WERI-Rb-1 (cell line): ENCODE data around the gene DISP1.

Experiments
- DNase-seq: peaks from one replicate; pipeline ENCODE4 v3.0.0-alpha.2; 2020
- H3K27ac ChIP-seq: fragments of 250-450 bp; sonication (Bioruptor Pico); 2 replicates; pipeline ENCODE4 v1.5.1; 2020; ENCODE audit warnings: mild to moderate bottlenecking, moderate library complexity
- H3K27me3 ChIP-seq: fragments of 250-450 bp; sonication (Bioruptor Pico); 2 replicates; pipeline ENCODE4 v1.5.1; 2021; ENCODE audit warnings: mild to moderate bottlenecking, low read depth, moderate library complexity; ENCODE audit not compliant: insufficient read depth, severe bottlenecking
- H3K36me3 ChIP-seq: fragments of 250-450 bp; sonication (Bioruptor Pico); 2 replicates; pipeline ENCODE4 v1.5.1; 2020; ENCODE audit warnings: mild to moderate bottlenecking, moderate library complexity
- H3K4me3 ChIP-seq: 2 replicates; pipeline ENCODE4 v1.5.1; 2011; ENCODE audit warnings: low read depth, mild to moderate bottlenecking, control low read depth, low read length
- H3K9me3 ChIP-seq: fragments of 250-450 bp; sonication (Bioruptor Pico); 2 replicates; pipeline ENCODE4 v1.5.1; 2021; ENCODE audit warnings: mild to moderate bottlenecking, moderate library complexity; ENCODE audit not compliant: severe bottlenecking
- TF ChIP-seq, protein P1 (sequence below): IDR thresholded peaks from 2 replicates; pipeline ENCODE4 v1.5.1; 2011; ENCODE audit warnings: low read depth, mild to moderate bottlenecking, control low read depth, inconsistent platforms, low read length

Gene DISP1, protein sequence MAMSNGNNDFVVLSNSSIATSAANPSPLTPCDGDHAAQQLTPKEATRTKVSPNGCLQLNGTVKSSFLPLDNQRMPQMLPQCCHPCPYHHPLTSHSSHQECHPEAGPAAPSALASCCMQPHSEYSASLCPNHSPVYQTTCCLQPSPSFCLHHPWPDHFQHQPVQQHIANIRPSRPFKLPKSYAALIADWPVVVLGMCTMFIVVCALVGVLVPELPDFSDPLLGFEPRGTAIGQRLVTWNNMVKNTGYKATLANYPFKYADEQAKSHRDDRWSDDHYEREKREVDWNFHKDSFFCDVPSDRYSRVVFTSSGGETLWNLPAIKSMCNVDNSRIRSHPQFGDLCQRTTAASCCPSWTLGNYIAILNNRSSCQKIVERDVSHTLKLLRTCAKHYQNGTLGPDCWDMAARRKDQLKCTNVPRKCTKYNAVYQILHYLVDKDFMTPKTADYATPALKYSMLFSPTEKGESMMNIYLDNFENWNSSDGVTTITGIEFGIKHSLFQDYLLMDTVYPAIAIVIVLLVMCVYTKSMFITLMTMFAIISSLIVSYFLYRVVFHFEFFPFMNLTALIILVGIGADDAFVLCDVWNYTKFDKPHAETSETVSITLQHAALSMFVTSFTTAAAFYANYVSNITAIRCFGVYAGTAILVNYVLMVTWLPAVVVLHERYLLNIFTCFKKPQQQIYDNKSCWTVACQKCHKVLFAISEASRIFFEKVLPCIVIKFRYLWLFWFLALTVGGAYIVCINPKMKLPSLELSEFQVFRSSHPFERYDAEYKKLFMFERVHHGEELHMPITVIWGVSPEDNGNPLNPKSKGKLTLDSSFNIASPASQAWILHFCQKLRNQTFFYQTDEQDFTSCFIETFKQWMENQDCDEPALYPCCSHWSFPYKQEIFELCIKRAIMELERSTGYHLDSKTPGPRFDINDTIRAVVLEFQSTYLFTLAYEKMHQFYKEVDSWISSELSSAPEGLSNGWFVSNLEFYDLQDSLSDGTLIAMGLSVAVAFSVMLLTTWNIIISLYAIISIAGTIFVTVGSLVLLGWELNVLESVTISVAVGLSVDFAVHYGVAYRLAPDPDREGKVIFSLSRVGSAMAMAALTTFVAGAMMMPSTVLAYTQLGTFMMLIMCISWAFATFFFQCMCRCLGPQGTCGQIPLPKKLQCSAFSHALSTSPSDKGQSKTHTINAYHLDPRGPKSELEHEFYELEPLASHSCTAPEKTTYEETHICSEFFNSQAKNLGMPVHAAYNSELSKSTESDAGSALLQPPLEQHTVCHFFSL (N-terminal part only)

DNA sequence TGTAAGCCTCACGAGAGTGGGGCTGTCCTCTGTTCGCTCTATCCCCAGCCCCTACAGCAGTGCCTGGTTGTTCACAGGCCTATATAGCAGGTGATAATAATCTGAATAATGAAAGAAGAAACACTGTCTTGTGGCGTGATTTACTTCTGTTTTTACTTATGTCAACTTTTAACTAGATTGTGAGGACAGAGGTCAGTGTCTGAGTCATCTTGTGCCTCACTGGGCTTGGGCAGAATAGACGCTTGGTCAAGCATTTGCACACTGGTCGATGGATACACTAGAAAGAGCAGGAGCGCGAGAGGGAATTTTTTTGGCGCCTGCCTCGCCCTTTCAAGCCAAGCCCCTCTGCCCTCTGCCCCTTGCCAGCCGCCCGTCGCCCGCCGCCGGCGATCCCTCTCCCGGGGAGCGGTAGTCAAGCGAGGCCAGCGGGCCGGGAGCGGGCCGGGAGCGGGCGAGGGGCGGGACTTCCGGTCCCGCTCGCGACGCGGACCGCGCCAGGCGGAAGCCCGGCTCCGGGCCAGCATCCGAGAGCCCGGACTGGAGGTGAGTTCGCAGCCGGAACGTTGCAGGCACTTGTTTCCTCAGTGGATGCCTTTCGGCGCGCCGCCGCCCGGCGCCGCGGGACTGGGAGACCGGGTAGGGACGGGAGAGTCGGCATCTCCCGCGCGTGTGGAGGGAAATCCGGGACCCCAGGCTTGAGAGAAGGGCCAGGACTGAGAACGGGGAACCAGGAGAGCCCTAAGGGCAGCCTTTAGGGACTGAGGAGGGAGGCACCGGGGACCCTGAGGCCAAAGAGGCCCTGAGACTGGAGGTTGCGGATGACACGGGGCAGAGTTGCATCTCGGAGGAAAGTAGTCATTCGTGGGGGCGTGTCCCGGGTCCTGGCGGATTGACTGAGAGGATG lies at the start of gene DISP1:
TSS of gene DISP1 (plus strand) at position 504 of the 904 bp plus-strand sequence. CDS start 127,785 bp downstream, outside the sequence.
- Histone ChIP-seq H3K36me3 (no peaks in the 10 kb centered on the region), H3K4me3 (peak within 1 kb of the TSS; percentile 81), H3K27me3 (no peaks in the 10 kb centered on the region), H3K9me3 (no peaks in the 10 kb centered on the region), H3K27ac (peak within 1 kb of the TSS; percentile 76)
- TF ChIP-seq, protein P1, sequence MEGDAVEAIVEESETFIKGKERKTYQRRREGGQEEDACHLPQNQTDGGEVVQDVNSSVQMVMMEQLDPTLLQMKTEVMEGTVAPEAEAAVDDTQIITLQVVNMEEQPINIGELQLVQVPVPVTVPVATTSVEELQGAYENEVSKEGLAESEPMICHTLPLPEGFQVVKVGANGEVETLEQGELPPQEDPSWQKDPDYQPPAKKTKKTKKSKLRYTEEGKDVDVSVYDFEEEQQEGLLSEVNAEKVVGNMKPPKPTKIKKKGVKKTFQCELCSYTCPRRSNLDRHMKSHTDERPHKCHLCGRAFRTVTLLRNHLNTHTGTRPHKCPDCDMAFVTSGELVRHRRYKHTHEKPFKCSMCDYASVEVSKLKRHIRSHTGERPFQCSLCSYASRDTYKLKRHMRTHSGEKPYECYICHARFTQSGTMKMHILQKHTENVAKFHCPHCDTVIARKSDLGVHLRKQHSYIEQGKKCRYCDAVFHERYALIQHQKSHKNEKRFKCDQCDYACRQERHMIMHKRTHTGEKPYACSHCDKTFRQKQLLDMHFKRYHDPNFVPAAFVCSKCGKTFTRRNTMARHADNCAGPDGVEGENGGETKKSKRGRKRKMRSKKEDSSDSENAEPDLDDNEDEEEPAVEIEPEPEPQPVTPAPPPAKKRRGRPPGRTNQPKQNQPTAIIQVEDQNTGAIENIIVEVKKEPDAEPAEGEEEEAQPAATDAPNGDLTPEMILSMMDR: no peak
- peak; percentile 60 for DNase-seq

DNA sequence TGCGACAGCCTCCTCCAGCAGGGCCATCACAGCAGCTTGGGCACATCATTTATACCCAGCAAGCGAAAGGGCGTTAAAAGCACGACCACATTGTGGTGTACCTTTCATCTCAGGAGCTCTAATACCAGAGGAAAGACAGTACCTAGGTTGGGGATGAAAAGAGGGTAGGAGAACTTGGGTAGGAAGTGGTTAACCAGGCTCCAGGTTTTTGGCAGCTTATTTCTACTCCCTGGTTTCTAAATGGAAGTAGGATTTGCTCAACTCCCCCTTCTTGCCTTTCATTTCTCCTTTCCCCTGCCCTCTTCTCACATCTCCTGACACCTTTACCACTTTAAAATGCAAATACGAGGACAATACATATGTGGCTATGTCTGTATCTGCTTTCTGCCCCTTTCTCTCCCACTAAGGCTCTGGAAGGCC lies 47.7 kb upstream of the DISP1 start:
- TF ChIP-seq, protein P1: no peak
- Histone ChIP-seq H3K9me3 (no peaks in the 10 kb centered on the region), H3K27ac (no peak overlapping the region), H3K27me3 (no peaks in the 10 kb centered on the region), H3K36me3 (no peaks in the 10 kb centered on the region), H3K4me3 (no peak overlapping the region)
- no peak for DNase-seq

DNA sequence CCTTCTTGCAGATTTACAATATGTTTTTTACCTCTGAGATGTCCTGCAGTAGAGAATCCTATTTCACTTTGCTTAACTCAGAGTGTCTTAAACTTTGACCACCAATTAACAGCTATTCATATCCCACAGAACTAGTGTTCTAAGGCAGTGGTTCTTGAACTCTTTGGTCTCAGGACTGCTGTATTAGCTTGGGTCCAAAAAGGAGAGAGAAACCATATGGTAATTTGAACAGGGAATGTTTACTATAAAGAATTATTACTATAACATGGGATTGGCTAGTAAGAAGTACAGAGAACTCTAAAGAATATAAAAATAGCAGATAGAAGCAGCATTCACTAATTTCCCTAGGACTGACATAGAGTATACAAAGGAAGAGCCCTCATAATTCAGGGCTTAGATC lies 46.2 kb upstream of the DISP1 start:
- no peaks in the 10 kb centered on the region for H3K27me3 ChIP-seq
- no peak for DNase-seq
- TF ChIP-seq, protein P1: no peak
- no peaks in the 10 kb centered on the region for H3K9me3 ChIP-seq
- H3K27ac ChIP-seq: no peak overlapping the region
- no peak overlapping the region for H3K4me3 ChIP-seq
- H3K36me3 ChIP-seq: no peaks in the 10 kb centered on the region

DNA sequence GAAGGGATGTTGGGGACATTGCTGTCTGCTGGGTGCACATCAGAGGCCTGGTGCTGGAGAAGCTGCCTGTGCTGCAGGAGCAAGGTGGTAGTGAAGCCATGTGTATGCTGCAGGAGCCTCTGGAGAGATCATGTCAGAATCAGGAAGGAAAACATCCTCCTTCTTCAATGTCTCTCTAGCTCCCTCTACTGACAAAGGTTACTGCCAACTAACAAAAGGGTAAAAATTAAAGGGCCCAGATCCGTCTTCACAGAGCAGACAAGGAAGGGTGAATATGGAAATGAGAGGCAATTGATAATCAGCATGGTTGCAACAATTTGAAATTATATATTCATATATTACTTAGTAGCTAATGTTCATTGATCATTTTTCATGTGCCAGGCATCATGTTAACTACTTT lies 45.7 kb upstream of the DISP1 start:
- Histone ChIP-seq H3K9me3 (no peaks in the 10 kb centered on the region), H3K27me3 (no peaks in the 10 kb centered on the region), H3K4me3 (no peak overlapping the region), H3K27ac (no peak overlapping the region), H3K36me3 (no peaks in the 10 kb centered on the region)
- TF ChIP-seq, protein P1: no peak
- DNase-seq: no peak
